K562 (cell line): ENCODE measurements around the gene SUCO. TPM values are rescaled to one million over a fixed set of nuclear protein-coding genes. Genes with fewer than 3 reads are reported as not detected.
A peak's percentile ranks its signal among the peaks of the same experiment; 100 is the strongest.

ENCODE experiments used
- ATAC-seq: fragments of 200-7000 bp; cut with Tn5 transposase; 3 replicates; pipeline ENCODE4 v1.9.1; 2020; ENCODE audit warnings: moderate library complexity
- BruUV-seq: library from RNA; stranded (reverse); fragments of 400-500 nt; replicated peaks from 2 replicates; lab custom pipeline; 2021; lab: Mats Ljungman, UMichigan
- CTCF ChIA-PET: fragments of 300-600 bp; formaldehyde crosslinking; extraction: SDS; loops from one replicate; lab custom pipeline; 2021; ENCODE audit warnings: low intra/inter-chr PET ratio; lab: Yijun Ruan, JAX
- POLR2A ChIA-PET: fragments of 300-600, 350-650 bp; sonication (Branson Sonifier 250); formaldehyde crosslinking; extraction: SDS; loops from one replicate; lab custom pipeline; 2021; ENCODE audit warnings: antibody characterized with exemption, inconsistent platforms; lab: Yijun Ruan, JAX
- DNase-seq, 4 experiments: peaks; one replicate each; pipeline versions ENCODE4 v3.0.0 to v3.0.0-alpha.2; 2011 to 2018; ENCODE audit warnings: low spot score in 3 of 4, mixed read lengths in 3 of 4; ENCODE audit errors: extremely low read depth in 1 of 4
- FAIRE-seq: peaks from 2 replicates; lab custom pipeline; 2011; peaks lifted over from hg19 to GRCh38; lab: Jason Lieb, UNC
- H2AFZ ChIP-seq: 2 replicates; pipeline ENCODE4 v1.6.0; 2011; ENCODE audit warnings: low read depth, low read length, control low read depth, inconsistent platforms
- H3K27ac ChIP-seq: fragments of 200-600 bp; 3 replicates; pipeline ENCODE4 v1.8.0; 2011; ENCODE audit warnings: low read depth, mild to moderate bottlenecking, control low read depth, inconsistent platforms, low read length, moderate library complexity, mixed read lengths; ENCODE audit errors: extremely low read depth
- H3K27me3 ChIP-seq, 2 experiments: fragments of 300-600 bp in 1 of 2; 2 replicates in 1 of 2; 3 replicates in 1 of 2; pipeline versions ENCODE4 v1.6.0 to v1.8.0; 2011; ENCODE audit warnings: inconsistent platforms in 2 of 2, low read length in 2 of 2, mild to moderate bottlenecking in 1 of 2, mixed read lengths in 1 of 2, moderate library complexity in 1 of 2; ENCODE audit not compliant: control insufficient read depth in 2 of 2, insufficient read depth in 2 of 2
- H3K36me3 ChIP-seq: fragments of 300-600 bp; 3 replicates; pipeline ENCODE4 v1.8.0; 2011; ENCODE audit warnings: mild to moderate bottlenecking, low read length, inconsistent platforms; ENCODE audit not compliant: control insufficient read depth, insufficient read depth
- H3K4me1 ChIP-seq, 2 experiments: fragments of 200-600 bp in 1 of 2; replicated peaks in 1 of 2; 2 replicates in 1 of 2; 3 replicates in 1 of 2; pipeline versions ENCODE4 v1.5.1 to v1.8.0; 2011; ENCODE audit warnings: inconsistent platforms in 2 of 2, low read length in 2 of 2, mild to moderate bottlenecking in 1 of 2, mixed read lengths in 1 of 2, moderate library complexity in 1 of 2; ENCODE audit not compliant: control insufficient read depth in 2 of 2, insufficient read depth in 2 of 2
- H3K4me2 ChIP-seq: 2 replicates; pipeline ENCODE4 v1.6.1; 2011; ENCODE audit warnings: low read length, control low read depth, inconsistent platforms, mixed read lengths; ENCODE audit not compliant: insufficient read depth
- H3K4me3 ChIP-seq: fragments of 200-600 bp; sonication (generic), shearing (Covaris generic); 2 replicates; pipeline ENCODE4 v1.5.1; 2016; ENCODE audit warnings: control low read depth, inconsistent platforms
- H3K79me2 ChIP-seq: fragments of 200-600 bp; 3 replicates; pipeline ENCODE4 v1.8.0; 2011; ENCODE audit warnings: low read length, inconsistent platforms; ENCODE audit not compliant: control insufficient read depth, insufficient read depth
- H3K9ac ChIP-seq, 2 experiments: 2 replicates each; pipeline versions ENCODE4 v1.6.0 to v1.6.1; 2011; ENCODE audit warnings: low read depth in 2 of 2, low read length in 2 of 2, control low read depth in 1 of 2, inconsistent platforms in 1 of 2, mild to moderate bottlenecking in 1 of 2, mixed read lengths in 1 of 2; ENCODE audit not compliant: insufficient read depth in 1 of 2
- H3K9me1 ChIP-seq: one replicate; pipeline ENCODE4 v1.6.0; 2011; ENCODE audit warnings: inconsistent platforms, mild to moderate bottlenecking, low read length, moderate library complexity; ENCODE audit not compliant: control insufficient read depth, insufficient read depth
- H3K9me3 ChIP-seq: replicated peaks from 2 replicates; pipeline ENCODE4 v1.5.1; 2011; ENCODE audit warnings: low read depth, low read length, inconsistent platforms; ENCODE audit not compliant: control insufficient read depth, insufficient read depth
- H4K20me1 ChIP-seq: replicated peaks from 2 replicates; pipeline ENCODE4 v1.6.1; 2011; ENCODE audit warnings: low read length, inconsistent platforms, mixed read lengths; ENCODE audit not compliant: control insufficient read depth, insufficient read depth
- BHLHE40 ChIP-seq: IDR thresholded peaks from 2 replicates; pipeline ENCODE4 v1.6.1; 2011; ENCODE audit warnings: low read length, improper control_type of control experiment
- CXXC5 ChIP-seq: fragments of 250-450 bp; sonication (Bioruptor Pico); IDR thresholded peaks from 2 replicates; pipeline ENCODE4 v1.8.0; 2022; ENCODE audit warnings: inconsistent platforms, mild to moderate bottlenecking, moderate library complexity
- FOSL1 ChIP-seq: fragments of 200-800 bp; sonication (Bioruptor generic); conservative IDR thresholded peaks from 2 replicates; pipeline ENCODE4 v1.6.1; 2016; ENCODE audit warnings: missing genetic modification characterization, missing compliant biosample characterization
- FOXP4 ChIP-seq: sonication (generic); formaldehyde crosslinking; IDR thresholded peaks from 2 replicates; pipeline ENCODE4 v1.8.0; 2022; ENCODE audit warnings: mild to moderate bottlenecking, missing genetic modification reagents, borderline replicate concordance
- NELFE ChIP-seq: IDR thresholded peaks from 2 replicates; pipeline ENCODE4 v1.6.1; 2011; ENCODE audit warnings: mild to moderate bottlenecking; ENCODE audit not compliant: insufficient read depth, insufficient read length
- NFIC ChIP-seq: fragments of 450-650 bp; IDR thresholded peaks from 2 replicates; pipeline ENCODE4 v1.6.1; 2017; ENCODE audit warnings: mild to moderate bottlenecking, inconsistent platforms
- WGBS: fragments of 100-300 bp; shearing (Covaris generic); methylation state at CpG from one replicate; pipeline ENCODE4 v1.1.6; 2016; ENCODE audit warnings: low coverage, mixed read lengths; ENCODE audit not compliant: insufficient coverage; ENCODE audit errors: missing lambda C conversion rate; 5-methylcytosine and 5-hydroxymethylcytosine counted together
- in situ Hi-C: fragments of 300-500 bp; cut with MboI; formaldehyde crosslinking; loops from 4 replicates; pipeline ENCODE4 v1.15.0; 2018; ENCODE audit warnings: inconsistent platforms, mixed read lengths
- intact Hi-C: fragments of 100-400 bp; cut with micrococcal nuclease; formaldehyde crosslinking; loops from 2 replicates; pipeline ENCODE4 v1.14.2; 2022
- polyA plus RNA-seq, 8 experiments: library from polyadenylated mRNA; depleted of rRNA in 4 of 8; stranded (reverse) in 5 of 8; unstranded in 3 of 8; fragments of >200 nt; fragmentation: Nextera tagmentation in 2 of 8; fragmentation: Illumina TruSeq in 1 of 8; extraction: Ambion mirVana in 2 of 8; extraction: Trizol in 1 of 8; gene quantifications; 2 replicates each; pipeline versions ENCODE4 v1.2.1 to v1.2.3, GENCODE V29; 2011 to 2014; ENCODE audit warnings: inconsistent platforms in 1 of 8, missing spikeins in 1 of 8
- total RNA-seq, 7 experiments: library from RNA; depleted of rRNA in 6 of 7; stranded (reverse); fragments of >200 nt in 6 of 7; fragmentation: Illumina TruSeq in 2 of 7; extraction: Trizol in 2 of 7; gene quantifications; 2 replicates each; pipeline versions ENCODE4 v1.2.1 to v1.2.3, GENCODE V29; 2011 to 2021; ENCODE audit warnings: low replicate concordance in 1 of 7

SUCO gene
- total and polyA plus RNA-seq, 9 of the 15 experiments (the other 6 are each of a cell fraction or from before 2014, with no cell fraction given), result 2.5 to 20.6 (median 14.3) TPM

DNA sequence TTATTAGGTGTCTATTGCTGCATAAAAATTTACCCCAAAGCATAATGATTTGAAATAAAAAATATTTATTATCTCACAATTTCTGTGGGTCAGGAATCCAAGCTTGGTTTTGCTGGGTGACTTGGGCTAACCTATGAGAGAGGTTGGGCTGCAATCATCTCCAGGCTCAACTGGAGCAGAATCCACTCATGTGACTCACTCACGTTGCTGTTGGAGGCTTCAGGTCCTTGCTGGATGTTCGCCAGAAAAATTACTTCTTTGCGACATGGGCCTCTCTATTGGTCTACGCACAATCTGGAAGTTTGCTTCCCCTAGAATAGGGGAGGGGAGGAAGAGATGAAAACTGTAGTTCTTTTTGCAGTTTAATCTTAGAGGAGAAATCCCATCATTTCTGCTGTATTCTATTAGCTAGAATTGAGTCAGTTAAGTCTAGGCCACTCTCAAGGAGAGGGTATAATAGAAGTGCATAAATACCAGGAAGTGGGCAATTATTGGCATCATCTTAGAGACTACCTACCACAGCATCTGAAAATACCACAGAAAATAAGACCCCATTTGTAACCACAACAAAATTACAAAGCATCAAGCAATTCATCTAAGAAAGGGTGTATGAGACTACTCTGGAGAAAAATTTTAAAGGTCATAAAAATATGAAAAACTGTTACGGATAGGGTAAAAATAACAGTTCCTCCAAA is 120.2 kb downstream of the SUCO start:
- H3K9me3 ChIP-seq, result no peaks in the 10 kb centered on the region
- TF ChIP-seq NFIC, result peak; percentile 60; the same call in 1 of the 2 replicates
- peak; percentile 57 for TF ChIP-seq FOSL1 (tag)
- no peak for TF ChIP-seq FOXP4 (CRISPR knock-in tag)
- TF ChIP-seq CXXC5 (CRISPR knock-in tag), result peak; percentile 28; the same call in 1 of the 2 replicates
- TF ChIP-seq NELFE, result no peak
- peak; percentile 57 for TF ChIP-seq BHLHE40
- no peak overlapping the region for H3K9ac ChIP-seq
- H3K79me2 ChIP-seq, result no peaks in the 10 kb centered on the region
- H3K4me3 ChIP-seq, result no peak overlapping the region
- 8% methylated on average over 5 of the region's 5 CpGs for WGBS
- no peaks in the 10 kb centered on the region for H4K20me1 ChIP-seq
- peak; percentile 67 for FAIRE-seq
- DNase-seq, result peak in 1 of 4 experiments; percentile 45
- CTCF ChIA-PET, result no interaction called here
- no peak overlapping the region for H3K4me2 ChIP-seq
- no peaks in the 10 kb centered on the region for H3K27me3 ChIP-seq
- H3K9me1 ChIP-seq, result no peaks in the 10 kb centered on the region
- intact Hi-C loops, result no loop called here
- no peaks in the 10 kb centered on the region for H3K36me3 ChIP-seq
- in situ Hi-C loops, result no loop called here
- no peak; the same call in 1 of the 3 replicates for ATAC-seq
- no TSS peak for BruUV-seq
- H3K27ac ChIP-seq, result no peak overlapping the region
- no peak overlapping the region for H2AFZ ChIP-seq
- POLR2A ChIA-PET, result interaction anchor here (0.6 to 1.7 kb wide), 3 partner anchors 14 to 537 kb away, joined by 3 to 5 read pairs (median 3); no protein-coding TSS in a partner anchor
- no peaks in the 10 kb centered on the region for H3K4me1 ChIP-seq
